AG10803 (cell line): Measurements from ENCODE around the gene RDH11.
A peak's percentile ranks its signal among the peaks of the same experiment; 100 is the strongest.

Experiments
- DNase-seq: peaks from one replicate; pipeline ENCODE4 v3.0.0; 2010; ENCODE audit warnings: low read depth
- H3K4me3 ChIP-seq: 2 replicates; pipeline ENCODE4 v1.5.1; 2011; ENCODE audit warnings: mild to moderate bottlenecking, low read length, control low read depth
- CTCF ChIP-seq: conservative IDR thresholded peaks from 2 replicates; pipeline ENCODE4 v1.5.1; 2011; ENCODE audit warnings: mild to moderate bottlenecking, low read length, control low read depth, inconsistent platforms

The RDH11 gene

GRCh38 chr14:67668559-67668958 is 27.0 kb downstream of the RDH11 start:
- TF ChIP-seq CTCF, result no peak
- DNase-seq, result no peak

GRCh38 chr14:67666750-67667449 is 28.7 kb downstream of the RDH11 start:
- no peak overlapping the region for H3K4me3 ChIP-seq
- peak; percentile 70 for DNase-seq
- TF ChIP-seq CTCF, result peak; percentile 74

More at GRCh38 chr14:67668559-67668958, 27.0 kb downstream of the RDH11 start:
- no peak overlapping the region for H3K4me3 ChIP-seq

- no peak for TF ChIP-seq CTCF
- no peak overlapping the region for H3K4me3 ChIP-seq
- DNase-seq, result peak; percentile 76
Measured at GRCh38 chr14:67665868-67666267, 29.7 kb downstream of the RDH11 start.

GRCh38 chr14:67663633-67664032 is 31.9 kb downstream of the RDH11 start:
- no peak overlapping the region for H3K4me3 ChIP-seq
- DNase-seq, result no peak
- TF ChIP-seq CTCF, result no peak

GRCh38 chr14:67653651-67654280 is 41.8 kb downstream of the RDH11 start:
- TF ChIP-seq CTCF, result no peak
- H3K4me3 ChIP-seq, result no peak overlapping the region
- peak; percentile 89 for DNase-seq

GRCh38 chr14:67652189-67652588 is 43.4 kb downstream of the RDH11 start:
- H3K4me3 ChIP-seq, result no peak overlapping the region
- DNase-seq, result no peak
- TF ChIP-seq CTCF, result no peak

- TF ChIP-seq CTCF, result no peak
- DNase-seq, result peak; percentile 88
- no peak overlapping the region for H3K4me3 ChIP-seq
Measured at GRCh38 chr14:67650694-67651093, 44.9 kb downstream of the RDH11 start.
